IPS-NIHi11 (cell line): ENCODE results near the gene FAM53A.

ENCODE experiments used
- DNase-seq: peaks from one replicate; pipeline ENCODE4 v3.0.0; 2012; ENCODE audit warnings: mixed read lengths, low spot score

The FAM53A gene

DNA sequence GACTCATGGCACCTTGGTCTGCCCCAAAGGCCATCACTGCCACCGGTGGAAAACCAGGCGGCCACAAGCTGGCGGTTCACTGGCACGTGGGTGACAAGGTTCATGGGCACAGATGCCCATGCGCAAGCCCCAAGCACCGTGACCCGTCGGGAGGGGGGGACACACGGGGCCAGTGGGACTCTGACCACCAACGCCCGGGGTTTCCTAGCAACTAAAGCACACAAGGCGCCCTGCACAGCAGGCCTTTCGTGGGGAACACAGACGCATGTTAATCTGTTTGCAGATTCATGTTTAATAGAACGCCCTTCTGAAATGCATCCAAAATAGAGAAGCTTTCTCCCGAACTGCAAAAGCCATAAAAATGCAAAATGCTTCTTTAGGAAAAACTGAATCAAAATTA, 43.9 kb downstream of the FAM53A start:
- no peak for DNase-seq

DNA sequence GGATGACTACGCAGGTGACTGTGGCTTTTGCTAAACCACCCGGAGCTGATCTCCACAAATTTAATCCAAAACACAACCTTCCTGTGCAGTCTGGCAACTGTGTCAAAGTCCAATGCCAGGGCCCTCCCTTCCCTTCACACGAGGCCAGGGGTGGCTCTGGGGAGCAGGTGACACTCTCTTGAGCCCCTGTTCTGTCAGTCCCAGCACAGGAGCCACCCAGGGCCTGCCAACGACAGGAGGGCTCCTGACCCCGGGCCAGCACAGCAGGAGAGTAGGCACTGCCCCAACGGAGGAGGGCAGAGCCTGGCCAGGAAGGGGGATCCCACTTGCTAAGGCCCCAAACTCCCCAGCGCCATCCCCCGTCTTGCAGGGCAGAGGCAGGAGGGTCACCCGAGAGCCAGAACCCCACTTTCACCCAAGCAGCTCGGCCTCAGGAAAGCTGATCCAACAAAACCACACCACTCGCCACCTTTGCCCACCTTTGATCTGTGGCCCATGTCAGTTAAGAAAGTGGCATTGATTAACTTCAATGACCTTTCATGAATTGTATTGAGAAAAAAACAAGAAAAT, 44.7 kb downstream of the FAM53A start:
- no peak for DNase-seq

DNA sequence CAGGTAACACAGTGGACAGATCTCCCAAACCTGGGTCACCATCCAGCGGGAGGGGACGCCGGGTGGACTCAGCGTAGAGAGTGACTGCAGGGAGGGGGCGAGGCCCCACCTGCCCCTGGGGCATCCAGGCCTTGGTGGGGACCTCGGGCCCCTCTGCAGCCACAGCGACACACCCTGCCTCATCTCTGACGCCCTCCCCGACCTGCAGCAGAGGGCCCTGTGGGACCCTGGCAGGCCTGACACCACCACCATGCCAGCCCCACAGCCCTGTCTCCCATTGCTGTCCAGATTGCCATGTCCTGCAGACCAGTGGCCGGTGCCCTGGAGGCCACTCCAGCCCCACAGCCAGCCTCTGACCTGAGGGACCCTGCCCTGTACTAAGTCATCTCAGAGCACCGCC, 45.2 kb downstream of the FAM53A start:
- no peak for DNase-seq

DNA sequence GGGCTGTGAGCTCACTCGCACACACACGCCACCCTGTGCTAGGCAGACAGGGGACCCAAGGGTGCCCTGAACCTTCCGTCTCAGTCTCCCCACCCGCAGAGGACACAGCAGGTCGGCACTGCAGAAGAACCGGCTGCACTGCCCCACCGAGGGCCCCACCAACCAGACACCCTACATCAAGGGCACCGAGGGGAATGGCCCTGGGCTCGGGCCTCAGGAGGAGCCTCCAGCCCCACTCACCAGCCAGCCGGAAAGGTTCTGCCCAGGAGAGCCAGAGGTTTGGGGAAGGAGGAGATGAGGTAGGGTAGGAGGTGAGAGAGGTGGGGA, 45.9 kb downstream of the FAM53A start:
- no peak for DNase-seq

DNA sequence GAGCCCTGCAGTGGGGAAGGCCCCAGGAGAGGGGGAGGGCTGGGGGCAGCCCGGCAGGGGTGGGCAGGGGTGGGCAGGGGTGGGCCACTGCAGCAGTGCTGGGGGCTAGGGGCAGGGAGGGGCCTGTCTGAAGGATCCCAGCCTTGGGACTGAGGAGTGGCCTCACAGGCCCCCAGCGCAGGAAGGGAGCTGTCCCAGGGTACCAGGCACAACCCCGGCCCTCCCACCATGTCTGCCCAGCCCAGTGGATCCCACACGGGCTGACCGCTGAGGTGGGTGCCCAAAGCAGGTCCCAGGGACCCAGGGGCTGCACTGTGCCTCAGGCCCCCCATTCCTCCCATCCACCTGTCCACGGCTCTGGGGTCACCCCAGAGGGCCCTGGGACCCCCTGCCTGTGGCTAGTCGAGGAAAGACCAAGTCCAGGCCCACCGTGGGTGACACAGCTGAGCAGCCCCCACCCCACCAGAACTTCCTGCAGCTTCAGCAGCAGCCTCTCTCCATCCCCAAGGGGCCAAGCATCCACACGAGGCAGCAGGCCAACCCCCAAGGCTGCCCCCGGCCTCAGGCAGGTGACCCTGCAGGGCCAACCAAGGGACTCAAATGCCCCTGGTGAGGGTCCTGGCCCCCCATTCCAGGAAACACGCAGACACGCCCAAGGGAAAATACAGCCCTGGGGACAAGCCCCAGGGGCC, 46.4 kb downstream of the FAM53A start:
- no peak for DNase-seq

DNA sequence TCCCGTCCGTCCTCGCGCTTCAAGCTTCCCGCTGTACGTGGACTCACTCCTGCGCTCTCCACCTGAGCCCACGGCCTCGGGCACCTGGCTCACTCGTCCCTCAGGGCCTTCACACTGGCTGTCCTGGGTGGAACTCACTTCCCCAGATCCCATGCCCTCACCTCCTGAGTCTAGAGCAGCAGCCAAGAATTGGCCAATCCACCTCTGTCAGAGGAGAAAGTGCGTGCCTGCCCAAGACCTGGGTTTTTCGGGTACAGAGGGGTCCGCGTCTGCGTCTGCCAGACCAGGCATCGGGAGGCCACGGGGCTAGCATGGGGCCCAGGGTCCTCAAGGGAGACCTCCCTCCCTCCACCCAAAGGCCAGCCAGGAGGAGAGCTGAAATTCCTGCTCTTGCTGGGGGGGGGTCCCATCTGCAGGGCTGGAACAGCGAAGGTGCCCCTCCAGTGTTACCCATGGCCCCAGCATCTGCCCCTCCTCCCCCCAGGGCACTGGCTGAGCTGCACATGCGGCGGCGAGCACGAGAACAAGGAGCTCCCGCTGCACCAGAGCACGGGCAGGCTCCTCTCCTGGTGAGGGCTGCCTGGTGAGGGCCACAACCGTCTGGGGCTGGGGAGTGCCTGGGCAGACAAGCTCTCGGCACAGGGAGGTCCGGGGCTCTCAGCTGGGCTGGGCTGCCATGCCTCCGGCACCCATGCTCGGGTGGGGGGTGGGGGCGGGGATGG, 47.5 kb downstream of the FAM53A start:
- DNase-seq: no peak

DNA sequence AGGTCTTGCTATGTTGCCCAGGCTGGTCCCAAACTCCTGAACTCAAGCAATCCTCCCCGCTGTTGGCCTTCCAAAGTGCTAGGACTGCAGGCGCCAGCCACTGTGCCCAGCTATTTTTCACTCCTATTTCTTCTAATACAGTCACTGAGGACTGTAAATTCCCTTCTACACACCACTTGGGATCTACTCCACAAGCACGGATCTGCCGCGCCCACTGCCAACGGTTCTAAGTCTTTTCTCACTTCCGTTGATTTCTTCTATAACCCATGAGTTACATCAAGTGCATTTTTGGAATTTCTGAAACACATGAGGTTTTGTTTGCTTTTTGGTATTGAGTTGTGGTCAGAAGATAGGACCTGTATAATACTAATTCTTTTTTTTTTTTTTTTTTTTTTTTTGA, 48.6 kb downstream of the FAM53A start:
- no peak for DNase-seq

DNA sequence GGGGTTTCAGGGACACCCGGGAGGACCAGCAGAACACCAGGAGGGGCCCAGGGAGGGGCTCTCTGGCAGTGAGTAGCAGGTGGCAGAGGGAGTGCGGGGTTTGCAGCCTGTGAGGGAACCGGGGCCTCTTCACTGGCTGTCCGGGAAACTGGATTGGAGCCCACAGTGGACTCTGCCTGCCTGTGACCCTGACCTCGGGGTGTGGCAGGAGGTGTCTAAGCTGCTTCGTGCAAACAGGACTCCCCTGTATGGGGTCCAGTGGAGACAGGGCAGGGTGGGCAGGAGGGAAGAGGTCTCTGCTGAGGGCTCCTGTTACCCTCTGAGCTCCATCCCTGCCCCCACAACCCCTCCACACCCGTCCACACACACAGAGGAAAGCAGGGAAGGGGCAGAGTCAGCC, 50.1 kb downstream of the FAM53A start:
- no peak for DNase-seq

DNA sequence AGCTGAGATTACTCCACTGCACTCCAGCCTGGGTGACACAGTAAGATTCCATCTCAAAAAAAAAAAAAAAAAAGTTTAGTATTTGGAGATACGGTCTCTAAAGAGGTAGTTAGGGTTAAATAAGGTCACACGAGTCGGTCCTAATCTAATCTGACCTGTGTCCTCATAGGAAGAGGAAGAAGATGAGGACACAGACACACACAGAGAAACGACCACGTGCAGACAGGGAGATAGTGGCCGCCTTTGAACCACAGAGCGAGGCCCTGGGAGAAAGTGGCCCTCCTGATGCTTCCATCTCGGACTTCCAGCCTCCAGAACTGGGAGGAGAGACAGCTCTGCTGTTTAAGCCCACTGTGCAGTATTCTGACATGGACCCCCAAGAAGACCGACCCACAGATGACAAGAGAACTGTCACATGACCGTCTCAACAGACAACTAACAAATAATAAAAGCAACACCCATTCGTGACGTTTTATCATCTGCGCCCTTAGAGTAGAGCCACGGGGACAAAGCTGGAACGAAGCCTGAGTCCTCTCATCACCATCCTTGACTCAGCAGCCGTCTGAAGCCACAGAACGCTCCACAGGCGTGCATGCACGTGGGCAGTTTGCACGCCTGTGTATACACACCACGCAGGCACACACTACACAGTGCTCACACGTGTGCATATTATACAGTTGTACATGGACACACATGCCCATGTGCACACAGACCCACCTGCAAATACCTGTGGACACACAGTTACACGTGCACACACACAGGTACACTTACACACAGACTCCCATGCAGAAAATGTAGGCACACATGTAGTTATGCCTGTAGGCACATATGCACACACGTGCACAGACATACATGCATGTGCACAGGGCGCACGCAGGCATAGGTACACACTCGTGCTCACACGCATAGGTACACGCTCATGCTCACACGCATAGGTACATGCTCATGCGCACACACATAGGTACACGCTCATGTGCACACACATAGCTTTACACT, 51.7 kb downstream of the FAM53A start:
- no peak for DNase-seq

DNA sequence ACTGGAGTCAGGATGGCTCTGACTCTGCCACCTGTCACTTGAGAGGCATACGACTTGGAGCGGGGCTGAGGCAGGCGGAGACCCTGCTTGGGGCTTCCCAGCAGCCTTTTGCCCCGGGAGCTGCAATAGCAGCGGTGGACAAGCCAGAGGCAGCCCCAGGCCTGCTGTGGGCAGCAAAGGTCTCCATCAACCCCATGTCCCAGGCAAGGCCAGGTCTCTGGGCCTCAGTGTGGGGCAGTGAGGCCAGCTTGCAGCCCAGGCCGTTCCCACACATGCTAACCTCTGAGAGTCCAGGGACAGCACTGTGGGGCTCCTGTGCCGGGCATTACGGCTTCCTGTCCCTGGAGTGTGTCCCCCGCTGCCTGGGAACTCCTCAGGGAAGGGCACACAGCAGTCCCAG, 53.0 kb downstream of the FAM53A start:
- DNase-seq: no peak

DNA sequence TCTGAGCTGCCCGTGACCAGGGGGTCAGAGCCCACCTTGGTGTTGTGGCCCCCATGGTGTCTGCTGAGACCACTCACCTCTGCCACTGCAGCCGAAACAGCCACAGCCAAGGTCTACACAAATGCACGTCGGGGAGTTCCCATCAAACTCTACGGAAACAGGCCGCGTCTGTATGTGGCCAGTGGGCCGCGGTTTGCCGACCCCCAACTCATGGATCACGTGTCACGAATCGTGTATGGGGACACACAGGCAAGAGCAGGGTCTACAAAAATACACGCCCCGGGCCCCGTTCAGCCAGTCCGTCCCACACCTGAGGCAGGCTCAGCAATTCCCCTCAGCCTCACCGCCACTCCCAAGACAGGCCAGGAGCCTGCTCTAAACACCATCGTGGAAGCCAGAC, 53.8 kb downstream of the FAM53A start:
- DNase-seq: no peak

DNA sequence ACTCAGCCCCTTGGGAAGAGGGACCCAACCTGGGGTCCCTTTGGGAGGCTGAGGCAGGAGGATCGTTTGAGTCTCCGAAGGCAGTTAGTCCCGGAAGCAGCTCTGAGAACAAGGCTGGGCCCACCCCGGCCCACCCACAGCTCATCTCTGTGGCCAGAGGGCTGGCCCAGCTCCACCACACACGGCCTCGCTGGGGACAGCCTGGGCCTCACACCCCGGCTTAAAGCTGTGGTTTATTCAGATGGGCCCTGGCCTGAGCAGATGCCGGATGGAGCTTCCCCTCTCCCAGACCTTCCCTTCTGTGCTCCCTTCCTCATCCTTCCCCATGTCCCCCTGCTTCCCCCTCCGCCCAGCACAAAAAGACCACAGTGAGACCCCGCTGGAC, 54.4 kb downstream of the FAM53A start:
- DNase-seq: no peak

DNA sequence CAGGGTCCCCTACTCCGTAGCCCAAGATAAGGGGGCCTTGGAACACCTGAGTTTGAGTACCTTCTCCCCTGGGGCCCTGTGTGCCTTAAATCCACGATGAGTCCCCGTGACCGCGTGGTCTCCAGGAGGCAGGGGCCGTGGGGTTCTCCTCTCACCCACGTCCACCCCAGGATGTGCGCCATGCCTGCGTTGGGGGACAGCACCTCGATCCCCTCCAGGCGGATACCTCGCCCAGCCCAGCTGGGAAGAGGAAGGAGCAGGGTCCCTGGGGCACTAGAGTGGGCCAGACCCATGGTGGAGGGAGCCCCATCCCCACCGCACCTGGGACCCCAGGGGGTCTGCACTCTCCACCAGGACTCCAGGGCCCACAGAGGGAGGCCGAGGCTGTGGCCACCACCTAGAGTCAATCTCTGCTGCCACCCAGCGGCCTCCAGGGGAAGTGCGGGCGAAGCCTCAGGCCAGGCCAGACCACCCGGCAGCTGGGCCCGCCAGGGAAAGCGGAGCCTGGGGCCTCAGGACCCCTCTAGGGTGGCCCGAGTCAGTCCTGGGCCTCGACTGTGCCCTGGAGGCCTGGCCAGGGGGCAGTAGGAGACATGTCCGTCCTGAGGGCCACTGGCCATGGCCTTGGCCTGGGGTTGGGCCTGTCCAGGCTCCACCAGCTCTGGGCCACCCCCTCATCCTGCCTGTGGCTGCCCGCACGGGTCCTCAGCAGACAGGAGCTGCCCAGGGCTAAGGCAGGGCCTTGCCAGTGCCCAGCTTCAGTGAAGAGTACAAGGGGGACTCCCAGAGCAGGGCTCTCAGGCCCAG, 55.0 kb downstream of the FAM53A start:
- peak; percentile 98 for DNase-seq

DNA sequence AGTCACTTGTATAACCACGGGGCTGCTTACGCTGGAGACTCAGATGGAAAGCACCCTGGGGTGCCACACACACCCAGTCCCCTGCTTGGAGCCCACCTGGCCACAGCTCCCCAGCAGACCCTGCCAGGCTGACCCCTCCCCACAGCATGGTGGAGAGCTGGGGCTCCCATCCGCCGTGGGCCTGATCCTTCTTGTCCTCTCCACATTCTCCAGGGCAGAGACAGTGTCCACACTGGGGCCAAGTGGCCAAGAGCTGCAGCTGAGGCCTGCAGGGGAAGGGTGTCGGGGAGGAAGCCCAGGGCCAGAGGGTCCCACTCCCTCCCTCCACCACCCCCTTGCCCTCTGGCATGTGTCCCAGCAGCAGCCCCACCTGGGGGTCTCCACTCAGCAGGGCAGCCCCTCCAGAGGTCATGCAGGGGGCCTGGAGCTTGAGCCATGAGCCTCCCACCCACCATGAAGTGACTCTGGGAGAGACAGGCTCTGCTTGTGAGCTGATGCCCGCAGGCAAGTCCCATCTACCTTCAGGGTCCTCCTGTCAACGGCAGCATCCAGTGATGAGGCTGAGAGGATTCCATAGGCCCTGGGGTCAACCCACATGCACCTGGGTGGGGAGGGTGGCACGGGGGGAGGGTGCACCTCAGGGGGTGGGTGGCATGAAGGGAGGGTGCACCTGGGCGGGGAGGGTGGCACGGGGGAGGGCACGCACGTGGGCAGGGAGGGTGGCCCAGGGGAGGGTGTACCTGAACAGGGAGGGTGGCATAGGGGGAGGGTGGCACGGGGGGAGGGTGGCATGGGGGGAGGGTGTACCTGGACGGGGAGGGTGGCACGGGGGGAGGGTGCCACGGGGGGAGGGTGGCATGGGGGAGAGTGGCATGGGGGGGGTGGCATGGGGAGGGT, 56.4 kb downstream of the FAM53A start:
- no peak for DNase-seq

DNA sequence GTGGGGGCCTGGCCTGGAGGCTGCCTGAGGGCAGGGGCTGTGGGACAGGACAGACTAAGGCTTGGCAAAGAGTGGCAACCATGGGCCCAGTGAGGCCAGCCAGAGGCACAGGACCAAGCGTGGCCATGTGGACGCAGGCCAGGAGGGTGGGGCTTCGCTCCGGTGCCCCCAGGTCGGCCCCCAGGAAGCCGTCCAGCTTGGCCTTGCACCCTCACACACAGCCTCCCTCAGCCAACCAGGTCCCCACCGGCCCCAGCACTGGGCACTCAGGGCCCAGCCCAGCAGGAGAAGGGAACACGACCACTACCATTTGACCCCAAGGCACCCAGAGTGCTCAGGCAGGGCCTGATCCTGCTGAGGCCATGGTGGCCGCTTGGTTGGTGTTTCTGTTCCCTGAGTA, 57.2 kb downstream of the FAM53A start:
- DNase-seq: no peak

DNA sequence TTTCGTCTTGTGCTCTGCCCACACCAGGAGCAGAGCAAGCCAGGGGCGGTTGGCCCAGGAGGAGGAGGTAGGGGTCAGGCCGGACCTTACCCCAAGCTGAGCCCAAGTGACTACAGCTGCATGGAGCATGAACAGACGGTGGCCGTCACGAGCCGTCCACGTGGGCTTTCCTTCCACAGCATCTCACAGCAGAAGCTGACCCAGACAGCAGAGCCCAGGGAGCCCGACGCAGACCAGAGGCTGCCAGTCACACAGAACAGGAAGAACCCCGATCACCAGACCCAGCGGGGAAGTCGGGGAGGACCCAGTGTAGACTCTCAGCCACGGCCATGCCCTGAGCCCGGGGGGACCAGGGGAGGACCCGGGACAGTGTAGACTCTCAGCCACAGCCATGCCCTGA, 58.0 kb downstream of the FAM53A start:
- DNase-seq: no peak

DNA sequence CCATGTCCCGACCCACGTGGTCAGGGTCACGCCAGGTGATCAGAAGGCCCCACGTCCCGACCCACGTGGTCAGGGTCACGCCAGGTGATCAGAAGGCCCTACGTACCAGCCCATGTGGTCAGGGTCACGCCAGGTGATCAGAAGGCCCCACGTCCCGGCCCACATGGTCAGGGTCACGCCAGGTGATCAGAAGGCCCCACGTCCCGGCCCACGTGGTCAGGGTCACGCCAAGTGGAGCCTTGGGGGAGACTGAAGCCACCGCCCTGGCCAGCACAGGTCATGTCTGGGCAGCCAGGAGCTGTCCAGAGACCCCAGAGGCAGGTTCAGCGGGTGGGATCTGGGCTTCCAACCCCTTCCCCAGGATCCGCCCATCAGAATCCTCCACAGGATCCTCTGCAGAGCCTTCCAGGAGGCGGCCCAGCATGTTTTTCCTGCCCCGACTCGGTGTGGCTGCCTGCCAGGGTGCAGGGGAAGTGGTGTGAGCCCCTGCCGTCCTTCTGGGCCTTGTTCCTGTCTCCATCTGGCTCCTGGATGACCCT, 58.4 kb downstream of the FAM53A start:
- no peak for DNase-seq

DNA sequence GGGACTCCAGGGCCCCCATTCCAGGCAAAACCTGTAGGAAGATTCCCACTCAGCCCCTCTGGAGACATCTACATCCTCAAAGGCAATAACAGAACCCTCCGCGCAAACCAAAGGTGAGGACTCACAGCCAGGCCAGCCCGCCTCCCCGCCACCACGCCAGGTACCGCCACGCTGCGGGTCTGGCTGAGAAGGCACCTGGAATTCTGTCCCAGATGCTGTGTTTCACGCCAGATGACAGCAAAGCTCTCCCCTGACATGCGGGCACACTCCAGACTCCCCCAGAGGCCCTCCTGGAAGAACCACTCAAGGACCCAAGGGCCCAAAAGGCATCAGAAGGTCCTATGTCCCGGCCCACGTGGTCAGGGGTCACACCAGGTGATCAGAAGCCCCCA, 59.6 kb downstream of the FAM53A start:
- no peak for DNase-seq

DNA sequence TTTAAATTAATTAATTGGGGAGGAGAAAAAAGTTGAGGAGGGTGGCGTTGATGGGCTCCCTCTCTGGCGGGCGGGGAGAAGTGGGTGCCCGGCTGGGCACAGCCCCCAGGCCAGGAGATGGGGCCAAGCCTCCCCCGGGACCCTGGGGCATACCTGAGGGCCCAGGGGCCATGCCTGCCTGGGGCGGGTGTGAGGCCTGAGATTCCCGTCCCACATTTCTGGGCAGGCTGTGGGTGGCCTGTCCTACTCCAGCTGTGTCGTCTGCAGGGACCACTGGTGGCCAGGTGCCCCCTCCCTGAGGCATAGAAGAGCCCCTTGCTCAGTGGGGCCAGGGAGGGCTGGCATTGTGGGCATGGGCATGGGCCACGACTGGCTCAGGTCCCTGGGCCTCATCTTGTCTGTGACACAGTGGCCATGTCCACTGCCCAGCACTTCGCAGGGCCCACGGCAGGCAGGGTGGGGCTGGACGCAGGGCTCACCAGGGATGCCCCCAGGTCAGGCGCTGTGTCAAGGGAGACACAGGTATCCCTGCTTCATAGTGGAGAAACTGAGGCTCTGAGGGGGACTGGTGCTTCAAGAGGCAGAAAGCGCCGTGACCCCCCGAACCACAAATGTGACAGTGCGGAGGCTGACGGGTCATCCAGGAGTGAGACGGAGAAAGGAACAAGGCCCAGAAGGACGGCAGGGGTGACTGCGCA, 60.1 kb downstream of the FAM53A start:
- no peak for DNase-seq

DNA sequence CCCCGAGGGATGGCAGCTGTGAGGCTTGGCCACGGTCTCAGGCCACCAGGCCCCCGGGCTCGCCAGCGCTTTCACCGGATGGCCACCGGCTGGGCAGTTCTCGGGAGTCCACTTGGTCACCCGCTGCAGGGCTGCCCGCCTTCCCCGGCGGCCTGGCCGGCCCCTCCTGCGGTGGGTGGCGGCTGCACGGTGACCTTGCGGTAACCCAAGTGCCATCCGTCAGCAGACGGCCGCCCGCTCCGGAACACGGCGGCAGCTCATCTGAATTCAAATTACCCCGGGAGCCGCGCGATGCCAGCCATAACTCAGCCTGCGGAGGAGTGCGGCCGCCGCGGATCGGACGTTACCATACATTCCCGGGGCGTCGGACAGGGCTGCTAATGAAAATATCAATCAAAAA, 60.7 kb downstream of the FAM53A start:
- DNase-seq: no peak
